ENCODE data around the gene ALAS1.

The ALAS1 gene

DNA sequence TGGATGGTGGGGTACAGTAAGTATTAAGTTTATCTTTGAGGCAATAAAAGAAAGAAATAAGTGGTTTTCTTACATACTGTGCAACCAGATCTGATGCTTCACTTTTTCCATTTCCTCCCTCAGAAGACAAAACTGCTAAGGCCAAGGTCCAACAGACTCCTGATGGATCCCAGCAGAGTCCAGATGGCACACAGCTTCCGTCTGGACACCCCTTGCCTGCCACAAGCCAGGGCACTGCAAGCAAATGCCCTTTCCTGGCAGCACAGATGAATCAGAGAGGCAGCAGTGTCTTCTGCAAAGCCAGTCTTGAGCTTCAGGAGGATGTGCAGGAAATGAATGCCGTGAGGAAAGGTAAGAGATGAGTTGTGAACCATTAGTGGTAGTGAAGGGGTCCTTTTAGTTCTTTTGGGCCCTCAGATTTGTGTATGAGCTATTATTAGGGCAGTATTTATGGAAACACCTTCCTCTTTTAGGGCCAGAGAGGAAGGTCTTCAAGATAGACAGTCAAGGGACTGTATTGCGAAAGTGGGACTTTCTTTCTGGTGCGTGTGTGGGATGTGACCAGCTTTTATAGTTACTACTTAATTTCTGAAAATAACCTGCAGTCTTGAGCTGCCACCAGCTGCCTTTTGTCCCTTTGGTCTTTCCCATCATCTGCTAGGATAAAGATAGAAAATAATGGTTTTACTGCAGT lies 4.6 kb downstream of the ALAS1 start:
- DNase-seq, result no peak

DNA sequence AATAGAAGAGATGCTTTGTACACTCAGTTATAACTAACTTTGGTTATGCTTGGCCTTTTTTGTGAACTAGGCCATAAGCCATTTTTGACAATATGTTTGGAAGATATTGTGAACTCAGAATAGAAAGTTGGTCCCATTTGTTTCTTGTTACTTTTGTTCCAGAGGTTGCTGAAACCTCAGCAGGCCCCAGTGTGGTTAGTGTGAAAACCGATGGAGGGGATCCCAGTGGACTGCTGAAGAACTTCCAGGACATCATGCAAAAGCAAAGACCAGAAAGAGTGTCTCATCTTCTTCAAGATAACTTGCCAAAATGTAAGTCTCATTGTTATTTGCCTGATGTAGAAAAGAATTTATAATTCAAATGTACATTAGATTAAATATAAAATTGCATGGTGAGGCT lies 5.7 kb downstream of the ALAS1 start:
- DNase-seq, result no peak

DNA sequence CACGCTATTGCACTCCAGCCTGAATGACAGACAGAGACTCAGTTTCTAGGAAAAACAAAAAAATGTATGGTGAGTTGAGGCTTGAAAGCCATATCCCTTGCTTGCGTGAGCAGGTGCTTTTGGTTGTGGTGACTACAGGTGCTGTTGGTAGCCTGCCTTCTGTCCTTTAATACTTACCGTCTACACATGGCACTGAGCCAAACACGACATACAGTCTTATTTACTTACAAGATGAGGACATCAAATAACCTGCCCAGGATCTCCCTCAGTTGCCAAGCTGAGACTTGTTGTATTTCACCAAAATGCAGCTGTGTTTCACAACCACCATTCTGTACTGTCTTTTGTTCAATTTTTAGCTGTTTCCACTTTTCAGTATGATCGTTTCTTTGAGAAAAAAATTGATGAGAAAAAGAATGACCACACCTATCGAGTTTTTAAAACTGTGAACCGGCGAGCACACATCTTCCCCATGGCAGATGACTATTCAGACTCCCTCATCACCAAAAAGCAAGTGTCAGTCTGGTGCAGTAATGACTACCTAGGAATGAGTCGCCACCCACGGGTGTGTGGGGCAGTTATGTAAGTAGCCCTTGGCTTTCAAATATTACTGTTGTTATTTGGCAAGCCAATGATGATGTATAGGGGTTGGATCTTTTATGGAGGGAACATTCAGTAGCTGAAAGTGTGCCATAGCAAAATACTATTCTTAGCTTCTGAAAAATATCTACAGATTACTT lies 6.5 kb downstream of the ALAS1 start:
- no peak for DNase-seq

DNA sequence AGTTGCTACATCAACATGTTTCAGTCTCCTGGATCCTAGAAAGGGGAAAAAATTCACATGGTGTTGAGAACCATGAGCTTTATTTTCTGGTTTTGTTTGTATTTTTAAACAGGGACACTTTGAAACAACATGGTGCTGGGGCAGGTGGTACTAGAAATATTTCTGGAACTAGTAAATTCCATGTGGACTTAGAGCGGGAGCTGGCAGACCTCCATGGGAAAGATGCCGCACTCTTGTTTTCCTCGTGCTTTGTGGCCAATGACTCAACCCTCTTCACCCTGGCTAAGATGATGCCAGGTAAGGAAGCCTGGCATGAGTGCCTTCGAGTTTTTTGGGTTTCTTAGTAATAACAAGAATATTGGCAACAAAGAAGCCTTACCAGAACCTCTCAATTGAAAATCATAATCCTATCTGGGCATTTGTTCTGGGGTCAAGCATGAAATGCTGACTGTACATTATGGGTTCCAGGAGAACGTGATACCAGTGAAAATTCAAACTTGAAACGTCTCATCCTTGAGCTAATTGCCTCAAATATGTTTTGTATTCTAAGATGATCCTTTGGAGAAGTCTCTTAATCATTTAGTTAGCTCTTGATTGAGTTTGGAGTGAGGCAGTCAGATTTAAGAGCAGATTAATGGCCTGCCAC lies 7.9 kb downstream of the ALAS1 start:
- DNase-seq, result no peak

DNA sequence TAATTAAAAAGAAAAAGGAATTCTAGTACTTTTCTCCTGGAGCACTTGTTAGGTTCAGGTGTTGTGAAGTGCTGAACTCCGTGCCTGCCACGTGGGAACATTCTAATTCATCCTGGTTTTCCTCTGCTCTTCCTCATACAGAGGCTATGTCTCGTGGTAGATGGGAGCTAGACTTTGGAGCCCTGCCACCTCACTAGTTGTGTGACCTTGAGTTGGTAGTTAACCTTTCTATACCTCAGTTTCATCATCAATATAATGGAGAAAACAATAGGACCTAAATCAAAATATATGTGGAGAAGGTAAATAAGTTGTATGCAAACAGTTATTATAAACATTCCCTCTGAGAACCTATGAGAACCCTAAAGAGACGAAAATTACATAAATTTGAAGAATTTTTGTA lies 10.6 kb downstream of the ALAS1 start:
- DNase-seq, result no peak

DNA sequence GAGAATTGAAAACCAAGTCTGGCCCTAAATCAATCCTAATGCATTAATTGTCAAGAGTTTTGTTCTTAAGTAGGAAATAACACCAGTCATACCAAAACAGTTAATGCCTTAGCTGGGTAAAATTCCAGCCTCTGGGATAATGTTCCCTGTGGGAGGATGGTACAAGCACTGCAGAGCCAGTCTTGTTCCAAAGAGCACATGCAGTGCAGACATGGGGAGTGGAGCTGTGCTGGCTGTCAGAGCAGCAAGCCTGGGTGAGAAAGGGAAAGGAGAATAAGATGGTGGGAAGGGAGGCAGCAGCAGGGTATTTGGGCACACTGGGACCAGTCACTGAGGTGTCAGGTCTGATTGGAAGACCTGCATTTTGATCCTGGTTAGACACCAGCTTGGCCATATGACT lies 12.1 kb downstream of the ALAS1 start:
- DNase-seq, result no peak

DNA sequence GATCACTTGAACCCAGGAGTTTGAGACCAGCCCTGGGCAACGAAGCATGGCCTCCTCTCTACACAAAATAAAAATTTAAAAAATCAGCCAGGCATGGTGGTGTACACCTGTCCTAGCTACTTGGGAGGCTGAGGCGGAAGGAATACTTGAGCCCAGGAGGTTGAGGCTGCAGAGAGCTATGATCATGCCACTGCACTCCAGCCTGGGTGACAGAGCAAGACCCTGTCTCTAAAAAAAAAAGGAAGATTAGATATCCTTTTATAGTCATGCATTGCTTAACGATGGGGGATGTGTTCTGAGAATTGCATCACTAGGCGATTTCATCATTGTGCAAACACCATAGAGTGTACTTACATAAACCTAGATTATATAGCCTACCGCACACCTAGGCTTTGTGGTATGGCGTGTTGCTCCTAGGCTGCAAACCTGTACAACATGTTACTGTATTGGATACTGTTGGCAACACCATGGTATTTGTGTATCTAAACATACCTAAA lies 12.6 kb downstream of the ALAS1 start:
- no peak for DNase-seq

DNA sequence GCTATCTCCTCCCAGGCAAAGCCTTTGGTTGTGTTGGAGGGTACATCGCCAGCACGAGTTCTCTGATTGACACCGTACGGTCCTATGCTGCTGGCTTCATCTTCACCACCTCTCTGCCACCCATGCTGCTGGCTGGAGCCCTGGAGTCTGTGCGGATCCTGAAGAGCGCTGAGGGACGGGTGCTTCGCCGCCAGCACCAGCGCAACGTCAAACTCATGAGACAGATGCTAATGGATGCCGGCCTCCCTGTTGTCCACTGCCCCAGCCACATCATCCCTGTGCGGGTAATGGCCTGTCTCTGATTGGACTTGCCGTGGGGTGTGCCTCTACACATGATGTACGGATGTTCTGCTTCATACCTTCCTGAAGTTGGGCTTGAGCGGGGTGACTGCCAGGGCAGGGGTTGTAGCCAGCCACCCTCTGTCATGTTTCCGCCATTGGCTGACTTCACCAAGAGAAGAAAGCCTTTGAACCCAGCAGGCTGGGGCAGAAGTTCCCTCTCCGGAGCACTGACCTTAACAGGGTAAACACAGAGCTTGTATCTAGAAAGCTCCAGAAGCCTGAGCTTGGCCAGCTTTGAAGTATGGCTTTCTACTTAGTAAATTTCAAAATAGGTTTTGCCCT lies 13.4 kb downstream of the ALAS1 start:
- DNase-seq, result no peak

DNA sequence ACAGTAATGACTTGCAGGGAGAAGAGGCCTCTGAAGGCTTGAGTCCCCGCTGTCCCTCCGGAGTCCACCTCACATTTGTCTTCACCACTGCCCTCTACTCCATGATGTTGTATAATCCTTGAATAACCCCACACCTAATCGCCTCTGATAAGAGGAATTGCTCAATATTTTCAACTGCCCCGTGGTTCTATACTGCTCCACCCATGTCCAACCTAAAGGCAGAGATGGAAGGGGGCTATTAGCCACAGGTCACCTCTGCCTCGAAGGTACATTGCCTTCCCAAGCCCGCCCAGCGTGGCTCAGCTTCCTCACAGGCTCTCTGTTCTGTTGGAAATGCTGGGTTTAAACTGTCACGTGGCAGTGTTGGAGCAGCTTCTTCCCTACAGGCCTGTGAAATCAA lies 15.0 kb downstream of the ALAS1 start:
- no peak for DNase-seq

DNA sequence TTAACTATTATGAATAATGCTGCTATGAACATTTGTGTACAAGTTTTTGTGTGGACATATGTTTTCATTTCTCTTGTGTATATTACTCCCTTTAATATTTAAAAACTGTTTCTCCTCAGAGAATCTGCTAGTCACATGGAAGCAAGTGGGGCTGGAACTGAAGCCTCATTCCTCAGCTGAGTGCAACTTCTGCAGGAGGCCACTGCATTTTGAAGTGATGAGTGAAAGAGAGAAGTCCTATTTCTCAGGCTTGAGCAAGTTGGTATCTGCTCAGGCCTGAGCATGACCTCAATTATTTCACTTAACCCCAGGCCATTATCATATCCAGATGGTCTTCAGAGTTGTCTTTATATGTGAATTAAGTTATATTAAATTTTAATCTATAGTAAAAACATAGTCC lies 15.9 kb downstream of the ALAS1 start:
- no peak for DNase-seq

DNA sequence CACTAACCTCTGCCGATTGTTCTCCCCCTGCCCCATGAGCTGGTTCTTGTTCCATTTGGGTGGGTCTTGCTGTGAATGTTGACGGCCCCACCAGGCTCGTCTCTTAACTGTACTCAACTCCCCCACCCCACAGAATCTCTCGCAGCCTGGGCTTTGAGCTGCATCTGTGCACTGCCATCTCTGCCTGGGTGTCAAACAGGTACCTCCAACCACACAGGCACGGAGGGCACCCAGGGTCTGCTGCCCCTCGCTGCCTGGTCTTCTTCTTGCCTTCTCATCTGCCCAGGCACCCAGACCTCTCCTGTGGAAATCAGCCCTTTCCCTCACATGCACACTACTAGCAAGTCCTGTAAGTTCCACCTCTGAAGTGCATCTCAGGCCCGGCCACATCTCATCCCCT lies 17.4 kb downstream of the ALAS1 start:
- DNase-seq, result no peak

DNA sequence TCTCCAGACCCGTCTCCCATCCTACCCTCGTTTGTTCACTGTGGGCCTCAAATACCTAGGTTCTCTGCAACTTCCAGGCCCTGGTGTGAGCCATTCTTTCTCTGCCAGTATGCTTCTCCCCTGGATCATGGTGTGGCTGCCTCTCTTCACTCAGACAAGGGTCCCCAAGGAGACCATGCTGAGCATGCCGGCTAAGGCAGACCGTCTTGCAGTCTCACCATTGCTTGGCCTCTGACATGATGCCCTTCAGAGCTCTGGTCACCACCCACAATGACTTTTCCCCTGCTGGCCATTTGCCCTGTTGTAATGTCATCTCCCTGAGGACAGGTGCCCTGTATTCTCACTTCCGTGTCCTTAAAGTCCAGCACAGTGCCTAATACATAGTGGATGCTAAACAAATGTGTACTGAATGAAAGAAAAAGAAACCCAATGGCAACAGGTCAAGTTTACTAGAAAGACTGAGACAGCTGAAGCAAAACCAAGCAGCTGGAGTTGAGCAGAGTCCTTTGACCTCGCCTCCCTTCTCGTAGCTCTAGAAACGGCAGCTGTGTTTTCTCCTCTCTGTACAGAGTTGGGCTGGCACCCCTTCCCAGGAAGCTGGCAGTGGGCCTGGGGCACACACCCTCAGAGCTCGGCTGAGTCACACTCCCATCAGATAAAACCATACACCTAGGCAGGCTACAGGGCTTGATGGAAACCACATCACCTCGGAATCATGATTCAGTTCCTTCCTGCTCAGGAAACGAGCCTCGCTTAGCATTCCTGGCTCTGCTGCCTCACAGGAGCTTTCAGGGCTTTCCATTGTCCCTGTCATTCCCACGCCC lies 18.8 kb downstream of the ALAS1 start:
- peak; percentile 45 for DNase-seq

DNA sequence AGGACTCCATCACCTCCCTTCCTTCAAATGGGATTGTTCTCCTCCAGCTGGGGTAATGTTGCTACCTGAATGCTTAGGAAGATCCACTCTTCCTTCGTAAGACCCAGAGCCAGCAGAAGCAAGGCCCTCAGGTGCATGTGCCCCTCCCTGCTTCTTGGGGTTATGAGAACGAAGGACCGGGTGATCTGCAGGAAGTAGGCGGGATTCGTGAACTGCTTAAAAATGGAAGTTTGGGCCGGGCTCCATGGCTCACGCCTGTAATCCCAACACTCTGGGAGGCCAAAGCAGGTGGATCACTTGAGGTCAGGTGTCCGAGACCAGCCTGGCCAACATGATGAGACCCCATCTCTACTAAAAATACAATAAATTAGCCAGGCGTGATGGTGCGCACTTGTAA lies 19.4 kb downstream of the ALAS1 start:
- DNase-seq, result no peak

DNA sequence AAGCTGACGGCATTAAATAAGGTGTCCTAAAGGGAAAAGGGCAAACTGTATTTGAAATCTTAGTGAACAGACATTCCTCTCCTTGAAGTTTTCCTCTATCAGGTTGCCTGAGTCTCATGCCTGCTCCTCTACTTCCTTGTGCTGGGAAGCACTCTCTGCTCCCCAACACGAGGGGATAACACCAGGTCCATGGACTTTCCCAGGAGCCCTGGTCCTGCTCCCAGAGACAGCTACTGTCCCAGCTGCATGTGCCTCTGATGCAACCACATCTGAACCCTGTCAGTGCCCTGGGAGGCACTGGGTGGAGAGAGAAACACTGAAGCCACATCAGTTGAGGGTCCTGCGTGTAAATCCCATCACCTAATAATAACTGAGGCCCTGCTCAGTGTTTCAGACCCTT lies 20.1 kb downstream of the ALAS1 start:
- DNase-seq, result no peak

DNA sequence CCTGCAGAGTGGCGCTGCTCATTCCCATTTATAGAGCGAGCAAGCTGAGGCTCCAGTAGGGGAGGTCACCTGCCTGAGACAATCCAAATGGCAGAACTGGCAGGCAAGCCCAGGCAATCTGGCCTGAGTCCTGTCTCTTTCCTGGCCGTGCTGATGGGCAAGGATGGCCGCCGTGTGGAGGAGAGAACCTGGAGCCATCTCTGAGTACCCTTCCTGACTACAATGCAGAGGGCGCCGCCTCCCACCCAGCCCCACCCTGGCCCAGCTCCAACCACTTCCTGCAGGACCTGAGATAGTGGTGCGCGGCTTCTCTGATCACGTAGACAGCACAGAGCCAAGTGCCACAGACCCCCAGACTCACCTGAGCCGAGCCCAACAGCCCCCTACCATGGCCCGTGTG lies 20.5 kb downstream of the ALAS1 start:
- DNase-seq, result no peak

DNA sequence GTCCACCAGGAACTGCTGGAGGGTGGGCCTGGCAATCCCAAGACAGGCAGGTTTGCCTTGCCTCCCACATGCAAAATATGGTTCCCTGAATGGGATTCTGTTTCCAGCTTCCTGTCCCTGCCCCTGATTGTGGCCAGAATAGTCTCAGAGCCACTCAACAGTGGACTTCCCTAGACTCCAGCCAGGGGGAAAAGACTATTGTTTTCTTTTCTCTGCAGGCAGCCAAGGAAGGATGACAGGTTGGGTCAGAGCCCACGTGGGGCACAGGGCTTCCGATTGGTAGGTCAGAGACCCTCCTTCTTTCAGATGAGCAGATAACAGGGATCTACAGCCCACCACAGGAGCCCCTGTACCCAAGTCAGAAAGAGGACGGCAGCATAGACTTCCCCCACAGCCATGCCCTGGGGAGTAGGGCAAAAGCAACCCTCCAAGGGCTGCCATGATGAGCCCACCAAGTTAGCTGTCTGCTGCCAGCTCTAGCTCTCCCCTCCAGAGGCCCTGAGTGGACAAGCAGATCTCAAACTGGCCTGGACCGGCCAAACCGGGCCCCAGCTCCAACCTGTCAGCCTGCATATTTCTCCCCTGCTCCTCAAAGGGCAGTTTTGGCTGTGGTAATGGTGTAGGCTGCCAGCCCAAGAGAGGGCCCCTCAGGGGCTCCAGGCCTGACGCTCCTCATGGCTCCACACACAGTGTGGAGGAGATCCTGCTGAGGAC lies 21.1 kb downstream of the ALAS1 start:
- DNase-seq, result no peak

DNA sequence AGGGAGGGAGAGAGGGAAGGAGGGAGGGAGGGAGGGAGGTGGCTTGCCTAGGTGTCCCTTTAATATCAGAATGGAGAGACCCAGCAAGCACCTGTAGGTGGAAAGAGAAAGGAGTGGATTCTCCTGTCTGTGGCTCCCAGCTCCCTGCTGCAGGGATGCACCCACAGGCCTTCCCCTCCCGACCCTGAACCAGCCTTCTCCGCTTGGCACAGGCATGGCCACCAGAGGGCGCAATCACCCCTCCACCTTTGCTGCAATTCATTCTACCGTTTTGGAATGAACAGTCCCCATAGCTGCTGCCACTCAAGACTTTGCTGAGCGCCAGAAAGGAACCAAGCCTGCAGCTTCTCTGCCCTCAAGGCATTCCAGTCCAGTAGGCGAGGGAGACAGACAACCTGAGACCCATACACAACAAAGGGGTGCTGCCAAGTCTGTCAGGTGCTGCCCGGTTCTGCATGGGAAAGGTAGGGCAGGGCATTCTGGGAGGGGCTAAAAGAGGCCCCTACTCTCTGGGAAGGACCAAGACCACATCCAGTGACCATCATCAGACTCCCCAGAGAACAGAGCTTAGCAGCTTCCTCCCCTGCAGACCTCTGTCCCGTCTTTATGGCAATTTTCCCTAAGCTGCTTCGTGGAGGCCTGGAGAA lies 22.5 kb downstream of the ALAS1 start:
- DNase-seq, result peak; percentile 91

DNA sequence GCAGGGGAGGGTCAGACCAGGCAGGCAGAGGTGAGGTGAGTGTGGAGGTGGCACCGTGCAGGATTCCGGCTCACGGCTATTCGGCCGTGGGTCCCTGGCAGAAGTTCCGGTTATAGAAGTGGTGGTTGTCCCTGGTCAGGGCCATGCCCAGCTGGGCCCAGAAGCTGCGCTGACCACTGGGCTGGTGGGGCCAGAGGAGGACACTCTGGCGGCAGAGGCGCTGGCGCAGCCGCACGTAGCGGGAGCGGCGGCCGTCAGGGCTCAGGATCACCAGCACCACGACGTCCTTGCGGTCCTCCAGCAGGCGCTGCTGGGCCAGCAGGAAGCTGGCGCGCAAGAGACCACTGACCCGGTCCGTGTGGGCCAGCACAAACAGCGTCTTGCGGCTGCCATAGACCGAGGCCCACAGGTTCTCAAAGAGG lies 23.2 kb downstream of the ALAS1 start:
- DNase-seq, result no peak

DNA sequence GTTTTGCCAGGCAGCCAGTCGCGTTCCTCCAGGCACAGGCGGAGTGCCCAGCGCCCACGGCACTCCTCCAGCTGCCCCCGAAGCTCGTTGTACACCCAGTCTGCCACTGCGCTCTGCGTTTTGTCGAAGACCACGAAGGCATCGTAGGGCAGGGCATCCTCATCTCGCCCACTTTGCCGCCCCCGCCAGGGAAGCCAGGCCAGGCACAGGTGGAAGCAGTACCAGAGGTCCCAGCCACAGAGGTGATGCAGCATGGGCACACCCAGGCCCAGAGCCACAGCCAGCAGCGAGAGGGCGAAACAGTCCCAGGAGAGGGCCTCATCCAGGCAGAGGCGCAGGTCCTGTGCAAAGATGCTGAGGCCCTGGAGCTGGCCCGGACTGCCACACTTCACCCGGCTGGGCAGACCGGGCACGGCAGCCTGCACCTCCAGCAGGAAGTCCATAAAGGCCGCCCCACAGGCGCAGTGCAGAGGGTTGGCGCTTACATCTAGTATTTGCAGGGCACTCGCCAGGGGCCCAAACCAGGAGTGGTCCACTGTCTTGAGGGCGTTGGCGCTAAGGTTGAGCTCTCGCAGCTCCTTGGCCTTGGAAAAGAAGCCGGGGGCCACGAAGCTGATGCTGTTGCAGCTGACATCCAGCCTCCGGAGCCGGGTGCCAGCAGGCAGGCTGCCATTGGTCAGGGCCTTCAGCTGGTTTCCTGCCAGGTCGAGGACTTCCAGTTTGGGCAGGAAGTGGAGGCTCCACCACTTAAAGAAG lies 23.8 kb downstream of the ALAS1 start:
- DNase-seq, result peak; percentile 44

DNA sequence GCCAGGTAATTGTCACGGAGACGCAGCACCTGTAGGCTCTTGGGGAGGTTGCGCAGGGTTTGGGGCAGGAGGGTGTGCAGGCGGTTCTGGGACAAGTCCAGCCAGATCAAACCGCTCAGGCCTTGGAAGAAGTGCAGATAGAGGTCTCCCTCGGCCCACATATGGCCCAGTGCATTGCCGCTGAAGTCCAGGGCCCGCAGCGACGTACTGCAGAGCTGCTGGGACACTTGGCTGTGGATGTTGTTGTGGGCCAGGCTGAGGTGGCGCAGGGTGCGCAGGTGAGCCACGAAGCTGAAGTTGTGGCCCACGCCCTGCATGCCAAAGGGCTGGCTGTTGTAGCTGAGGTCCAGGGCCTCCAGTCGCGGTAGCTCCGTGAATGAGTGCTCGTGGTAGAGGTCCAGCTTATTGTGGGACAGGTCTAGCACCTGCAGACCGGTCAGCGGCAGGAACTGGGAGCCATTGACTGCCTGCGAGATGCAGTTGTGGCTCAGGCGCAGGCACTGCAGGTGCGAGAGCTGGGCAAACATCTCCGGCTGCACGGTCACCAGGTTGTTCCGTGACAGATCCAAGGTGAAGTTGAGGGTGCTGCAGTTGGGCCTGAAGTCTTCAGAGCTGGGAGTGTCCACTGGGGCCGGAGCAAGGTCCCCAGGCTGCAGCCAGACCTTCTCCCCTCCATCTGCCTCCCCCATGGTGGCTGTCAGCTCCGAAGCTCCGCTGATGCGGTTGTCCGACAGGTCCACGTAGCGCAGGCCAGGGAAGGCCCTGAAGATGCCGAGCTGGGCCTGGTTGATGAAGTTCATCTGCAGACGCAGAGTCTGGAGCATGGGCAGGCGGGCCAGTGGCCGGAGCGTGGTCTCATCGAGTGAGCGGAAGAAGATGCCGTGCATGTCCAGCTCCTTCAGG lies 24.6 kb downstream of the ALAS1 start:
- DNase-seq, result no peak

Data from stimulated activated CD4-positive, alpha-beta T cell treated with anti-CD3 and anti-CD28 coated beads, Interleukin-4, amount 100 ng/mL, for 1 hour (primary cell).